Thyroid gland (tissue), 4 donors: ENCODE results near the gene CEP43.

Experiments
- POLR2A ChIP-seq, 2 donors: fragments of 450-650 bp; IDR thresholded peaks; one replicate each; pipeline ENCODE4 v1.6.1; 2017; ENCODE audit warnings: antibody characterized with exemption in 2 of 2, mild to moderate bottlenecking in 2 of 2, moderate library complexity in 1 of 2
- TF ChIP-seq, protein P1 (sequence below), 6 experiments: fragments of 200-600 bp in 3 of 6; fragments of 450-650 bp in 3 of 6; sonication (generic) in 3 of 6; IDR thresholded peaks; one replicate each; pipeline ENCODE4 v1.5.1; 2016 to 2019; ENCODE audit warnings: antibody characterized with exemption in 6 of 6, mild to moderate bottlenecking in 2 of 6, inconsistent platforms in 1 of 6, moderate library complexity in 1 of 6

GRCh38 chr6:167031082-167031709, 32.0 kb downstream of the CEP43 start:
- TF ChIP-seq, protein P1, sequence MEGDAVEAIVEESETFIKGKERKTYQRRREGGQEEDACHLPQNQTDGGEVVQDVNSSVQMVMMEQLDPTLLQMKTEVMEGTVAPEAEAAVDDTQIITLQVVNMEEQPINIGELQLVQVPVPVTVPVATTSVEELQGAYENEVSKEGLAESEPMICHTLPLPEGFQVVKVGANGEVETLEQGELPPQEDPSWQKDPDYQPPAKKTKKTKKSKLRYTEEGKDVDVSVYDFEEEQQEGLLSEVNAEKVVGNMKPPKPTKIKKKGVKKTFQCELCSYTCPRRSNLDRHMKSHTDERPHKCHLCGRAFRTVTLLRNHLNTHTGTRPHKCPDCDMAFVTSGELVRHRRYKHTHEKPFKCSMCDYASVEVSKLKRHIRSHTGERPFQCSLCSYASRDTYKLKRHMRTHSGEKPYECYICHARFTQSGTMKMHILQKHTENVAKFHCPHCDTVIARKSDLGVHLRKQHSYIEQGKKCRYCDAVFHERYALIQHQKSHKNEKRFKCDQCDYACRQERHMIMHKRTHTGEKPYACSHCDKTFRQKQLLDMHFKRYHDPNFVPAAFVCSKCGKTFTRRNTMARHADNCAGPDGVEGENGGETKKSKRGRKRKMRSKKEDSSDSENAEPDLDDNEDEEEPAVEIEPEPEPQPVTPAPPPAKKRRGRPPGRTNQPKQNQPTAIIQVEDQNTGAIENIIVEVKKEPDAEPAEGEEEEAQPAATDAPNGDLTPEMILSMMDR (IDR thresholded peaks at IDR 0.05), result no peak
- no peak for TF ChIP-seq POLR2A (IDR thresholded peaks at IDR 0.05)
